H4 (cell line): ENCODE results near the gene NTRK3. TPM values are rescaled to one million over a fixed set of nuclear protein-coding genes. Genes with fewer than 3 reads are reported as not detected.
"Not testable (repeated sequence)": the region's sequence is repeated elsewhere in the genome, so short reads cannot be mapped to it uniquely, and the experiment has no call there.

Experiments
- DNase-seq: peaks from one replicate; pipeline ENCODE4 v3.0.0-alpha.2; 2015; ENCODE audit warnings: low spot score
- total RNA-seq: library from RNA; depleted of rRNA; stranded (reverse); fragments of >200 nt; shearing (Covaris generic); gene quantifications from 2 replicates; pipeline ENCODE4 v1.2.3, GENCODE V29; 2014

The NTRK3 gene
- total RNA-seq, 1 experiment from 2014 or later: 0.04 TPM

DNA sequence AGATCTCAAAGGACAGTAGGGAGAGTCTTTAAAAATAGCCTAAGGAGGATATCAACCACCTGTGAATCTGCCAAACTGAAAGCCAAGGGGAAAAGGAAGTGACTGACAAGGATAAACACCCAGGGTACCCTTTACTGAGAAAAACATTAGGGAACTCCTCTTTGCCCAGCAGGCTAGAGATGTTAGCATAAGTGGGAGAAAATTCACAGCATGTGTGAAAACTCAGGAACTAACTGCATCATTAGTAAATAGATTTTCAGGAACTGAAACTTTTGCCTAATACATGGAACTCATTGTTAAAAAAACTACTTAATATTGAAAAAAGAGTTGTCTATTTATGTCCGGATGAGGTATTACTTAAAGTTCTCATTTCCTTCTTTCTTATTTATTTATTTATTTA is 375.5 kb downstream of the NTRK3 start:
- DNase-seq: no peak

DNA sequence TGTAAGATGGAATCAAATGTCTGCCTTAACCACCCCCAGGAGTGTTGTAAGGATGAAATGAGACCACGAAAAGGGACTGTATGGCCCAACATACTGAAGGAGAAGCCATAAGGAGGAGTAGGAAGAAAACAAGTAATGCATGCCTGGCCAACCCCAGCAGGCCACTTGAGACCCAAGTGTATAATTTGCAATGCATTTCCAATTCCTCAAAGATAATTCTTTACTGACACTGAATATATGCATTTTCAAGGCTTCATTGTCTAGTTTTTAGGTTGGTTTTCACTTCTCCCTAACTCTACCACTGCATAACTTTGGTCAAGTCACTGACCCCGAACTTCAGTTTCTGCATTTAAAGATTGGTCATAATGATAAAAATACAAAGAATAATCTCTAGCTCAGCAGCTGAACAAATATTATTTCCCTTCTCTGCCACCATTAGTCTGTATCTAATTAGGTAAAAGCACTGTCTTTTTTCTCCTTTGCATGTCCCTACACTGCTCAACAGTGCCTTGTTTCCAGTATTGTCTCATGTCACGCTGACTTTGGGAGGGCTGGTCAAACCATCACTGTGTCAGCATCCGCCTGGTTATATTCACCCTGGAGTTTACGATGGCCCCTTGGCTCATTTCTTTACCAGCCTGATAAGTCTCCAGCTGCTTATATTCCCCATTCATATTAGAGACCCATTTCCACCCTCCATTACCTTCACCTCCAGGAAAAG is 378.6 kb downstream of the NTRK3 start:
- DNase-seq: no peak

DNA sequence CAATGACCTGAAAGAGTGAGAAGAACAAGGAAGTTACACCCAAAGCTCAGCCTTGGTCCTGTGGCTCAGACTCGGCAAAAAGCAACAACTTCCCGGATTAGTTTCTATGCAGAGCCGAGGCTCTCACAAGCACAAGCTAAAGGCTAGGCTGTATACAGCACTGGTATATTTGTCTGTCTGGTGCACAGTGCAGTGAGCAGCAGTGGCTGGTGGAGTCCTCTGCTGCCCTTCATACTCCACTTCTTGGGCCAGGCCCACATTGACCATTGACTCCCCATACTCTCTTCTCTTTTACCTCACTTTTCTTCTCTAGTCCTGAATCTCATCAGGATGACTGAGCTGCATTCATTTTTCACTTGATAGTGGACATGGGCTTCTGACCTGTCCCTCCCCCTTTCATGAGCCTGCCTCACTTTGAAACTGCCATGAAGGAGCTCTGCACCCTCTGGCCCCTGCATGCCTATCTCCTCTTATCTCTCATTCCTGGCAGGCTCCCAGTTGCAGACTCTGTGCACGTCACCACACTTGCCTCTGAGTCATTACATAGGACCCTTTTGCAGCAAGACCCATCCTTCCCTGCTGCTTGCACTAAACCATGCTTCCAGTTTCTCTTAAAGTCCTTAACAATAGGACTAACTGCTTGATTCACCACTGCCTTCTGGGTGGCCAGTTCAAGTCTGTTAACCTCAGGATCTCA is 379.3 kb downstream of the NTRK3 start:
- peak; percentile 19 for DNase-seq

DNA sequence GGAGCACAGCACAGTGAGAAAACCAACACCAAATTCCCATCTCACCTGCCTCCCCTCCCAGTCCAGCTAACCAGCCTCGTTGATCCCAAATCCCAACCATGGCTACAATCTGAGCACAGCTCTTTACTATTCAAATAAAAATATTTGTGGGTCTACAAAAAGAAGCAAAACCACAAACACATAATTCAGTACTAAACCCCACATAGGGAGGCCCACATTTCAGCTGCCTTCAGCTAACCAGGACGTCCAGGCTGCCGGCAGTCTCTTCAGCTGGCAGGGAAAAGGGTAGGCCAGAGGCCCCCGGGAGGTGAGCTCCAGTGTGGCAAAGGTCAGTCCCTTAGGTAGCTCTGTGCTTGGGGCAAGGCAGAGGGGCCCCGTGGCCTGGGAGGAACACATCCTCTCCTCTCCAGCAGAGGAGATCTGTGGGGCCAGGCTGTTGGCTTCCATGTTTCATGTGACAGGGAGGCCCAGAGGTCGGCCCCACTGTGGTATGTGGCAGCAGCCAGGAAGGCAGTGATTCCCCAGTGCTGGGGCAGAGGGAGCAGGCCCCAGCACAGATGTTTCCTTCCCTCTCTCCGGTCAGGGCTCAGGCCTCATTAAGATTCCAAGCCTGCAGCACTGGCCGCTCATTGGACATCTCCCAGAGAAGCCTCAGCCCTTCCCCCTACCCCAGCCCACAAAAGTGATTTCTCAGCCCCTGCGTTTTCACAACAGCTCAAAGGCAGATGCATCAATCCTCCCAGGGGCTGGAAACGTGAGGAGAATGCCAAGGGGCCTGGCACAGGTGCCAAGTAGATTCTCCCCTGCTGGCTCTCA is 381.4 kb downstream of the NTRK3 start:
- DNase-seq: peak; percentile 13

DNA sequence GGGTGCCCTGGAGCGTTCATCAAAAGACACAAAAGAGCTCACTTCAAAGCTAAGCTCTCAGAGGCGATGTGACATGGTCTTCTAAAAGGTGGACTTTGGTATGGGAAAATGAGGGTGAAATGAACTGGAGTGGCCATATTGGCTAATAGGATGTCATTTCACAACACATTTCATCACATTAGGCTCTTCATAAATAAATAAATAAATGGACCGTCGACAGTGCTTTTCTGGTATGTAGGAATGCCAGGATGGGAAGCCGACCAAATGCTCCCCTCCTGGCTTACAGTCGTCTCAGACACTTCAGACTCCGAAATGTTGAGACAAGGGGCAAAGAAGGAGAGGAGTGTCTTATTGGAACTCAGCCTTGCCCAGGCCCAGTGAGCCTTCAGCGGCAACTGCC is 383.0 kb downstream of the NTRK3 start:
- DNase-seq: no peak

DNA sequence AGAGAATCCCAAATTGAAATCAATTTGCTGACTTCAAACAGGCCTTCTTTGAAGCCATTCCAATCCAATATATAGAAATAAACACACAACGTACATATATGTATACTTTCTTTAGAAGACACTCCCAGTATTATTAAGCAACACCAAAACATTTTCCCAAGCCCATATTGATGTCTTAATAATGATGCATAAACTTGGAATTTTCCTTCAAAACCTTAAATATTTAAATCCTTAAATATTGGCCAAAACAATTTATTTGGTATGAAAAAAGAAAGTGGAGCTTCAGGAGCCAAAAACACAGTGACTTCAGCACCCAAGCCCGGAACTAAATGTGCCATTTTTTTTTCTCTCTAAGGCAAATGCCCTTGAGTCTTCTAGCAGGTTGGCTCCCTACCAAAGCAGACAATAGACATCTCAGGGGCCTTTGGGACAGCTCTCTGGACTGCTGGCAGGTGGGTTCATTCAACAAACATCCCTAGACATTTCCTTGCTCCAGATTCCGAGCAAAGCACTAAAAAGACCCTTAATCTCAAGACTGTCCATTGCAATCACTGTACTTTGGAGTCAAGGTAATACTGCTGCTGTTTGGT is 384.7 kb downstream of the NTRK3 start:
- DNase-seq: no peak

DNA sequence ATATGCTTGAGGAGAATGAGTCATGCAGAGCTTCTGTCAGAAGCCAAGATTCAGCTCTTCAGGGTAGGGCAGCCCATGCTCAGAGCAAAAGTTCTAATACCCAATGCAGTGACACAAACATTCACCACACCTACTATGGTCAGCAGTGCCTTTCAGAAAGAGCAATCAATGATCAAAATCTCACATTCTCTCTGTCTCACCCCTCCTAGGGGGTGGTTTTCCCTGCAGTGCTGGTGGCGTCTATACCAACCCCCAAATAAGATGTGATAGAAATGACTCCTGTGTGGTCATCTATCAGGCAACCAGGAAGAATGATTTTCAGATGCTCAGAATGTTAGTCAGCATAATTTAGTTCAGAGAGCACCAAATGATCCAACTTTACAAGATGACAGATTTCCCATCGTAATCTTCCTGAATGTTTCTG is 385.3 kb downstream of the NTRK3 start:
- DNase-seq: no peak

DNA sequence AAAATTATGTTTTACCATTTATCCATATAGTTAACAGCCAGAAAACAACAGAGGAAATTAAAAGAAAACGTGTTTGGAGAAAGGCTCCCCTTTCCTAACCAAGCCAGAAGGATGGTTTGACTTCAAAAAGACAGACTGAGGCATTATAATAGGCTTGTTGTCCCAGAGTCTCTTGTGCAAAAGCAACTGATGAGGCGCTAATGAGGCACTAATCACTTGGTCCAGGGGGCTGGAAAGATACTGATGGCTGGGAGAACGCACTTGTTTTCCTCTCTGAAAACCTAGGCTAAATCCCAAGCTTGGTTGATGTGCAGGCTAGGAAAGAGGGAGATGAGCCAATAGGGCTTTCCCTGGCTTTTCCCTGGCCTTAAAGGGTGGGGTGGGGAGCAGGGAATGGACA is 389.6 kb downstream of the NTRK3 start:
- DNase-seq: no peak

DNA sequence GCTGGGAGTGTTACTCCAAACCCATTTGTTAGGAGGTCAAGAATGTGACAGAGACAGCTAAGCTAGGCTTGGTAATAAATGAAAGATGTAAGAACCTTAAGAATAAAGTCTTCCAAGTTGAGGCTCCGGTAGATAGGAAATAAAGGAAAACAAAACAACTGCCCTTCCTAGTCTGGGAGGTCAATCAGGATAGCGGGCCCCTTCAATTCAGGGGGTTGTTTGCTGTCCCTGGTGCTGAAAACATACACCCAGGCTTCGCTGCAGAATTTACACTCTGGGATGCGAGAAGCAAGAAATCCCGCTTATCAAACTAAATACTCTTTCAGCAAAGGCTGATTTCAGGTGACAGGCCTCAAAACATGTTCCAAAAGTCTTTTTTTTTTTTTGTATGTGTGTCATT is 393.4 kb downstream of the NTRK3 start:
- DNase-seq: no peak

DNA sequence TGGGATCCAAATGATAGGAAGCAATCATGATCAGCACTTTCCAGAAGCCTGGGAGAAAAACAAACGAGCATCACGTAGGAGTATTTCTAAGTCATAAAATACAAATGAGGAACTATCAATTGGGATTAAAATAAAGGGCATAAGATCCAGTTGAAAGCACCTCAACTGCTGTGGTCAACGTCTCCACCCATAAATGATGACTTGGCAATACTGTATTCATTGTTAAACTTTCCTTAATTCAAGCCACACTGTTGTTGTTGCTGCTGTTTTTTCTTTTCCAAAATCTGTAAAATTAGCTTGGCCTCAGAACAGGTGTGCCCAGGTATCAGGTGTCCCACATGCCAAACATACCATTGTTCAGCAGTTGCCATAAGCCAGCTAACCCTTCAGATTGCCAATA is 395.8 kb downstream of the NTRK3 start:
- no peak for DNase-seq

DNA sequence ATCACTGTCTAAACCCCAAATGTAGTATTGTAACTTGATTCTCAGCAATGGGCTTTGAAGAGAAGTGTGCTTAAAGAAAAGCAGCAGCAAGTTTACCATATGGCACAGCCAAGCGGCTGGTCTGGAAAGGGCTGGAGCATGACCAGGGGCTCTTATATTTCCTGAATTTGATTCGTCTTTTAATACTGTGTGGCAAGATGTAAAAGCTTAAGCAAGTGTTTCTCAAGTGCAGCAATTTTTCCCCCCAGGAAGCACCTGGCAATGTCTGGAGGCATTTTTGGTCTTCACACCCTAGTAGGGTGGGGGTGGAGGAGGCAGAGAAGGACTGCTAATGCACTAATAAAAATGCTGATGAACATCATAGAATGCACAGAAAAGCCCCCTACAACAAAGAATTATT is 397.9 kb downstream of the NTRK3 start:
- no peak for DNase-seq

DNA sequence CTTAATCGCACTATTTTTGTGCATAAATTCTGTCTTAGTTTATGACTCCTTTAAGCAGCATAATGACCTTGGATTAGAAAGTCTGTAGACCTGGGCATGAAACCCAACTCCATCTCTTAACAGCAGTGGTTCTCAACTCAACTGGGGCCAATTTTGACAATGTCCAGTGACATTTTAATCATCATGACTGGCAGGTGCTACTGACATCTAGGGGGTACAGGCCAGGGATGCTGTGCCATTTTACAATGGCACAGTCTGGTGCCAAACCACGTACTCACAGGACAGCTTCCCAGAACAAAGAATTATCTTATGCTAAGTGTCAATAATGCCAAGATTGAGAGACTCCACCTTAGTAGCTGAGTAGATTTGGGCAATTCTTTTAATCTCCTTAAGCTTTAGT is 405.0 kb downstream of the NTRK3 start:
- DNase-seq: no peak

DNA sequence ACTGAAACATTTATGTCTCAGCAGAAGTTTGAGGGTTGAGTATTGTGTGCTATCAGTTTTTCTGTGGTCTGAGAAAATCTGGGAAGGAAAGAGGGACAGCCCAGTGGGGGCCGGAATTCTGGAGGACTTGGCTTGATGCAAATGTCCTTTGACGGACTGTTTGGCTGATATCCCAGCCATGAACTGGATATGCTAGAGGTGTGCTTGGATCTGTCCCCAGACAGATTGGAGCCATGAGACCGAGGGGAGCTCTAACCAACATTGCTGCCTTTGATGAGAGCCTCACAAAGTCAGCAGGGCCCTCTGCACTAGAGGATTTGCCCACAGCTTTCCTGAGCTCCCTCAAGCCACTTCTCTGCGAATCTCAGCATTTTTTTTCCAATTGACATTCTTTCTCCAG is 405.6 kb downstream of the NTRK3 start:
- no peak for DNase-seq

DNA sequence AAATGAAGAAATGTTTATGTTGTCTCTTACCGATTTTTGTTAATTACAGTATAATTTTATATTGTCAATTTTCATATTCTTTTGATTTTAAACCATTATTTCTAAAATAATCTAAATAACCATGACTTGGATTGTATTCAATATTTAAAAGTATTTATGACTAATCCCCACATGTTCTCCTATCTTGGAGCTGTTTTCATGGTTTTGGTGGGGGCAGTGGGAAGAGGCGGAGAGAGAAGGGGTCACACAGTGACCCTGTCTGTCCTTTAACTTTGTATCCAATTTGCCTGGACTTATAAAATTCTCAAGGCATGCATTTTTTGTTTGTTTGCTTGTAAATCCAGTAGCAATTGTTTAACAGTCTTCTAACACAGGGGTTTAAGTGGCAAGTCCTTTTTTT is 407.4 kb downstream of the NTRK3 start:
- DNase-seq: no peak

DNA sequence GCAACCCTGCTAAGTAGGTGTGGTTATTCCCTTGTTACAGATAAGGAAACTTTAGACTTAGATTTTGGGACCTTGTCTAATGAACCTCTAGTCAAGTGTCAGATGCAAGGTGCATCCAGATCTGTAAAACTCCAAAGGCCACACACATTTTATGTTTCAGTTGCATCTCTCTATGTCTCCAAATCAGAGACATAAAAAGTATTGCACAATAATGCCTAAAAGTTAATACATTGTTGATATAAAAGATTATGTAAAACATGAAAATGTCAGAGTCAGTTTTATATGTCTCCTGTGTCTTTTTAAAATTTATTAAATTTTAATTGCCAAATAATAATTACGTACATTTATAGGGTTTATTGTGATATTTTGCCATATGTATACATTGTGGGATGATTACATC is 408.5 kb downstream of the NTRK3 start:
- no peak for DNase-seq

DNA sequence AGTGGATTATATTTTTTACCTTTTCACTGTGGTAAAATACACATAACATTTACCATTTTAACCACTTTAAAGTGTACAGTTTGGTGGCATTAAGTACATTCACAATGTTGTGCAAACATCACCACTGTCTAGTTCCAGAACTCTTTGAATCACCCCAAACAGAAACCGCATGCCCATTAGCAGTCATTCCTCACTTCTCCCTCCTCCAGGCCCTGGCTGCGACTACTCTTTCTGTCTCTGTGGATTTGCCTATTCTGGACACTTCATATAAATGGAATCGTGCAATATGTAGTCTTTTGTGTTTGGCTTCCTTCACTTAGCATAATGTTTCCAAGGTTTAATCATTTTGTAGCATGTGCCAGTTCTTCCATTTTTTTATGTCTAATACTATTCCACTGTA is 409.8 kb downstream of the NTRK3 start:
- no peak for DNase-seq

DNA sequence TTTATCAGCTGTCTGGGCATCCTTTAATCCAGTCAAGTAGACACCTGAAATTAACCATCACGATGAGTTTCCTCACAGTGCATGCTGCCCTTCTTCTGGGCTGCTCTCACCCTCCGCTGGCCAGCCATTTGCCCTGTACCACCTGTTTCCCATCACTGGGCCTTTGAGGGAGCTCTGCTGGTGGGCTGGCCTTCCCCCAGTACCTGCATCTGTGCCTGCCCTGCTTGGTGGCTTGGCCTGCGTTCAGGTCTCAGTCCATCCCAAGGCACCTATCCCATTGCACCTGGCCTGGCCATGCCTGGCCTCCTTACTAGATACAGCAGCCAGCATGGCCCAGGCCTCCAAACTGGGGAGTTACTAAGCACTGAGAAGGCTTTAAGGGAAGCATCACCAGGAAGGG is 413.2 kb downstream of the NTRK3 start:
- no peak for DNase-seq

DNA sequence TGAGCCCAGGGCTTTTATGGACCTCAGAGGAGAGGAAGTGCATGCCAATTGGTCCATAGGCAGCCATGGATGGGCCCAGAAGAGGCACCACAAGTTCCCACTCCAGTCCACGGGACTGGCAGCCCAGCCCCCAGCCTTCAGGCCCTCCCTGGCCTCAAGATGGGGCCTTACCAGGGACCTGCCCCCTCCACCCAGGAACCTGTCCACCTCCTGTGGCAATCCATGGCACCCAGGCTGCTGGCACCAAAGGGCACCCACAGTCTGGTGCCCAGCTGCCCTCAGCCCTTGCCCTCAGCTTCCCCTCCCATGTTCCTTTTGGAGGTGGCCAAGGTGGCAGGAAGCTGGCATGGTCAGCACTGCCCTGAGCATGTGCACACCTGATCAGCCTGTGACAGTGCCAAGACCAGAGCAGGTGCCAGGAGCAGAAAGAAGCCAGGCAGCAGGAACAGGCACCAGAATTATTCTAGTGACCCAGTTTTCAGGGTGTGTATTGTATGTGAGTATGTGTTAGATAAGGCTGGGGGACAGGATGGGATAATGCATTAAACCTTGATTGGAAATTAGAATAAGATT is 415.0 kb downstream of the NTRK3 start:
- no peak for DNase-seq

DNA sequence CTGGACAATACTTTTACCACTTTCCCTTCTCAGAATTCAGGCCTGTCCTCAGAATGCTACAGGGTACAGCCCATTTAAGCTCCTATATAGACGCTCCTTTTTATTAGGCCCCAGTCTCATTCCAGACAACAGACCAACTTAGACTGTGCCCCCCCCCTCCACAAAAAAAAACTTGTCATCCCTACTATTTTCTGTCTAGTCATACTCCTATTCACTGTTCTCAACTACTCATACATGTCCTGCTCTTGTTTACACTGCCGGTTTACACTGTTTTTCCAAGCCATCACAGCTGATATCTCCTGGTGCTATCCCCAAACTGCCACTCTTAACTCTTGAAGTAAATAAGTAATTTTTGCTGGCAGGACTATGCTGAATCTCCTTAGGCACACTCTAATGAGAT is 420.7 kb downstream of the NTRK3 start:
- not testable (repeated sequence) for DNase-seq

DNA sequence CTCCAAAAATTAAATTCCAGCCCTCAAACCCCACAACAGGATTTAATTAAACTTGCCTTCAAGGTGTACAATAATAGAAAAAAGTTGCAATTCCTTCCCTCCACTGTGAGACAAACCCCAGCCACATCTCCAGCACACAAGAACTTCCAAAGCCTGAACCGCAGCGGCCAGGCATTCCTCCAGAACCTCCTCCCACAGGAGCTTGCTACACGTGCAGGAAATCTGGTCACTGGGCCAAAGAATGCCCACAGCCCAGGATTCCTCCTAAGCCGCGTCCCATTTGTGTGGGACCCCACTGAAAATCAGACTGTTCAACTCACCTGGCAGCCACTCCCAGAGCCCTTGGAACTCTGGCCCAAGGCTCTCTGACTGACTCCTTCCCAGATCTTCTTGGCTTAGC is 423.2 kb downstream of the NTRK3 start:
- DNase-seq: not testable (repeated sequence)

DNA sequence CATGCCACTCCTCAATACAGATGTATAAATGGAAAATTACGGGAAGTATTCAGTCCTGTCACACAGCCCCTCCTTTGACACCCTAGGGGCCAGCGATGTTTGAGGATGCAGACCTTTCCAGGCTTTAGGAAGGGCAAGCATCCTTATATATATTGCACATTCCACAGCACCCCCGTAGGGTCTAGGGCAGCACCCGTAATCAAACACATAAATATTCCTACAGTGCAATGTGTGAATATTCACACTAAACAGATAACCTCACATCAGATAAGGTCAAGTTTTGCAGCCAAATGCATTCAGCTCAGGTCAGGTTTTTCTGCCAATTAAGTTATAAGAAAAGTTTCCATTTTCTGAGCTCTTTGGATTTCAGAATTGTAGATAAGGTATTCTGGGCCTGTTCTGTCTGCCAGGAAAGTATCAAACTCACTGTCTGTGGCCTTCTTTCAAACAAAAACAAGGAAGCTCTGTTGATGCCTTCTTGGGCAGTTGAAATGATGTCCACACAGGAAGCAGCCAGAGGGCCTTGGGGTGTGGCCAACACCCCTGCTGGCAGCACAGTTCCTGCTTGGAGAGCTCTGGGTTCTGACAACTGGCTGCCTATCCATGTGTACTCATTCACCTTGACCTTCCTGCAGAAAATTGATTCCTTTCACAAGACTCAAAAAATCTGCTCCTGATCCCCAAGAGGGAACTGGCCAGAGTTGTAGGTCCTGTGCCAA is 427.0 kb downstream of the NTRK3 start:
- DNase-seq: no peak
